Epithelial cell of proximal tubule (primary cell): ENCODE data around the gene FBXO17. TPM values are rescaled to one million over a fixed set of nuclear protein-coding genes. Genes with fewer than 3 reads are reported as not detected.

Experiments
- DNase-seq: peaks from one replicate; pipeline ENCODE4 v3.0.0-alpha.2; 2011; ENCODE audit warnings: low read depth
- H3K4me3 ChIP-seq: 2 replicates; pipeline ENCODE4 v1.5.1; 2011; ENCODE audit warnings: low read depth, mild to moderate bottlenecking, low read length
- CTCF ChIP-seq: conservative IDR thresholded peaks from 2 replicates; pipeline ENCODE4 v1.5.1; 2012; ENCODE audit warnings: low read depth, mild to moderate bottlenecking, low read length
- total RNA-seq: library from RNA; depleted of rRNA; stranded (reverse); fragments of >200 nt; gene quantifications from 2 replicates; pipeline ENCODE4 v1.2.3, GENCODE V29; 2015

FBXO17 gene
- total RNA-seq, 1 donor from 2014 or later: 40.4 TPM

- no peak for DNase-seq
- no peak for TF ChIP-seq CTCF
Measured at GRCh38 chr19:38894968-38895367, 80.6 kb downstream of the FBXO17 start.

GRCh38 chr19:38893341-38893771 lies 82.2 kb downstream of the FBXO17 start:
- H3K4me3 ChIP-seq: no peak overlapping the region
- DNase-seq: no peak
- no peak for TF ChIP-seq CTCF

More at GRCh38 chr19:38894968-38895367, 80.6 kb downstream of the FBXO17 start:
- H3K4me3 ChIP-seq: no peak overlapping the region

GRCh38 chr19:38892841-38893240 lies 82.7 kb downstream of the FBXO17 start:
- TF ChIP-seq CTCF: no peak
- no peak overlapping the region for H3K4me3 ChIP-seq
- DNase-seq: no peak

- no peak for DNase-seq
- H3K4me3 ChIP-seq: no peak overlapping the region
- no peak for TF ChIP-seq CTCF
Measured at GRCh38 chr19:38891771-38892170, 83.8 kb downstream of the FBXO17 start.

Other genes starting within 250 kb of the FBXO17 start
- 0.51 and 7.3 TPM in 2 replicates for gene CAPN12, start 231.3 kb downstream of the FBXO17 start, total RNA-seq
- gene LGALS7, start 202.2 kb downstream of the FBXO17 start, total RNA-seq: not detected in 2 replicates
- 4.4 TPM in 1 of 2 replicates, not detected in the other for gene LGALS7B, start 186.5 kb downstream of the FBXO17 start, total RNA-seq
- not detected in 2 replicates for gene LGALS4, start 162.8 kb downstream of the FBXO17 start, total RNA-seq
- gene ECH1, start 143.9 kb downstream of the FBXO17 start, total RNA-seq: 41.2 and 45.5 TPM in 2 replicates
- gene HNRNPL, start 125.8 kb downstream of the FBXO17 start, total RNA-seq: 224 and 403 TPM in 2 replicates
- gene RINL, start 97.5 kb downstream of the FBXO17 start, total RNA-seq: 10.9 and 11.2 TPM in 2 replicates
- gene SIRT2, start 76.1 kb downstream of the FBXO17 start, total RNA-seq: 26.1 and 43.5 TPM in 2 replicates
- gene NFKBIB, start 75.8 kb downstream of the FBXO17 start, total RNA-seq: 23.6 and 33.1 TPM in 2 replicates
- gene CCER2, start 63.6 kb downstream of the FBXO17 start, total RNA-seq: not detected in 2 replicates
- gene SARS2, start 45.0 kb downstream of the FBXO17 start, total RNA-seq: 42.2 and 55.5 TPM in 2 replicates
- gene MRPS12, start 44.8 kb downstream of the FBXO17 start, total RNA-seq: 74.9 and 106 TPM in 2 replicates
- 8.0 and 14.3 TPM in 2 replicates for gene FBXO27, start 56.8 kb upstream of the FBXO17 start, total RNA-seq
- gene ACP7, start 108.6 kb upstream of the FBXO17 start, total RNA-seq: 0.22 and 0.23 TPM in 2 replicates
- 24.7 and 27.5 TPM in 2 replicates for gene PAK4, start 150.0 kb upstream of the FBXO17 start, total RNA-seq
- gene NCCRP1, start 221.2 kb upstream of the FBXO17 start, total RNA-seq: 9.9 and 11.4 TPM in 2 replicates
- not detected in 2 replicates for gene SYCN, start 228.5 kb upstream of the FBXO17 start, total RNA-seq